K562 (cell line): ENCODE data around the gene NXT1. TPM values are rescaled to one million over a fixed set of nuclear protein-coding genes. Genes with fewer than 3 reads are reported as not detected.

Experiments used
- CBFB ChIP-seq: sonication (generic); formaldehyde crosslinking; IDR thresholded peaks from 2 replicates; pipeline ENCODE4 v1.4.0; 2020; ENCODE audit warnings: mild to moderate bottlenecking, missing genetic modification reagents
- HDAC8 ChIP-seq: fragments of 450-650 bp; IDR thresholded peaks from 2 replicates; pipeline ENCODE4 v1.6.1; 2016; ENCODE audit warnings: mild to moderate bottlenecking, missing genetic modification characterization, moderate library complexity, missing compliant biosample characterization
- HMGN3 ChIP-seq: IDR thresholded peaks from 2 replicates; pipeline ENCODE4 v1.6.1; 2011; ENCODE audit warnings: borderline replicate concordance, low read depth, mild to moderate bottlenecking, mixed read lengths, low read length; ENCODE audit not compliant: insufficient read length; ENCODE audit errors: extremely low read depth
- HNRNPH1 ChIP-seq: fragments of 200-400 bp; formaldehyde crosslinking; optimal IDR thresholded peaks from 2 replicates; pipeline ENCODE3; 2017; ENCODE audit warnings: low read depth, mild to moderate bottlenecking, low read length, moderate library complexity
- JUN ChIP-seq, 2 experiments: sonication (generic) in 1 of 2; formaldehyde crosslinking in 1 of 2; IDR thresholded peaks; 2 replicates each; pipeline versions ENCODE4 v1.6.1 to v1.8.0; 2012 to 2022; ENCODE audit warnings: borderline replicate concordance in 2 of 2, mild to moderate bottlenecking in 2 of 2, improper control_type of control experiment in 1 of 2, low read depth in 1 of 2, low read length in 1 of 2, missing genetic modification reagents in 1 of 2
- POLR2G ChIP-seq: fragments of 200-400 bp; formaldehyde crosslinking; IDR thresholded peaks from 2 replicates; pipeline ENCODE4 v1.6.1; 2017; ENCODE audit warnings: low read depth, mild to moderate bottlenecking, antibody characterized with exemption, low read length, moderate library complexity
- SREBF2 ChIP-seq: sonication (generic); formaldehyde crosslinking; IDR thresholded peaks from 2 replicates; pipeline ENCODE4 v1.4.0; 2020; ENCODE audit warnings: mild to moderate bottlenecking, missing genetic modification reagents
- SRSF1 ChIP-seq: fragments of 200-400 bp; formaldehyde crosslinking; IDR thresholded peaks from 2 replicates; pipeline ENCODE4 v1.6.1; 2017; ENCODE audit warnings: mild to moderate bottlenecking, low read depth, low read length, moderate library complexity
- YY1 ChIP-seq, 3 experiments: IDR thresholded peaks; 2 replicates each; pipeline ENCODE4 v1.6.1; 2011; ENCODE audit warnings: low read length in 2 of 3, mild to moderate bottlenecking in 2 of 3, moderate library complexity in 2 of 3, borderline replicate concordance in 1 of 3, control low read depth in 1 of 3, low read depth in 1 of 3; ENCODE audit not compliant: insufficient read depth in 3 of 3, insufficient replicate concordance in 2 of 3, control insufficient read depth in 1 of 3, insufficient read length in 1 of 3; ENCODE audit errors: extremely low read depth in 1 of 3
- ZNF551 ChIP-seq: fragments of 250-450 bp; sonication (Bioruptor Pico); IDR thresholded peaks from 2 replicates; pipeline ENCODE4 v1.5.0; 2021; ENCODE audit warnings: mild to moderate bottlenecking, moderate library complexity
- polyA plus RNA-seq, 8 experiments: library from polyadenylated mRNA; depleted of rRNA in 4 of 8; stranded (reverse) in 5 of 8; unstranded in 3 of 8; fragments of >200 nt; fragmentation: Nextera tagmentation in 2 of 8; fragmentation: Illumina TruSeq in 1 of 8; extraction: Ambion mirVana in 2 of 8; extraction: Trizol in 1 of 8; gene quantifications; 2 replicates each; pipeline versions ENCODE4 v1.2.1 to v1.2.3, GENCODE V29; 2011 to 2014; ENCODE audit warnings: inconsistent platforms in 1 of 8, missing spikeins in 1 of 8
- total RNA-seq, 7 experiments: library from RNA; depleted of rRNA in 6 of 7; stranded (reverse); fragments of >200 nt in 6 of 7; fragmentation: Illumina TruSeq in 2 of 7; extraction: Trizol in 2 of 7; gene quantifications; 2 replicates each; pipeline versions ENCODE4 v1.2.1 to v1.2.3, GENCODE V29; 2011 to 2021; ENCODE audit warnings: low replicate concordance in 1 of 7
- TF ChIP-seq, protein P1 (sequence below): sonication (generic); formaldehyde crosslinking; IDR thresholded peaks from 2 replicates; pipeline ENCODE4 v1.8.1; 2023; ENCODE audit warnings: missing genetic modification reagents, mild to moderate bottlenecking, borderline replicate concordance
- TF ChIP-seq, protein P2 (sequence below): sonication (generic); formaldehyde crosslinking; IDR thresholded peaks from 2 replicates; pipeline ENCODE4 v1.9.0; 2022; ENCODE audit warnings: mild to moderate bottlenecking, missing genetic modification reagents
- TF ChIP-seq, protein P3 (sequence below): fragments of 250-450 bp; sonication (Bioruptor Pico); IDR thresholded peaks from 2 replicates; pipeline ENCODE4 v1.5.0; 2020; ENCODE audit warnings: mild to moderate bottlenecking
- TF ChIP-seq, protein P4 (sequence below): IDR thresholded peaks from 2 replicates; pipeline ENCODE4 v1.6.1; 2011; ENCODE audit warnings: borderline replicate concordance, low read depth, mild to moderate bottlenecking, moderate library complexity, low read length; ENCODE audit not compliant: insufficient read depth, poor library complexity, severe bottlenecking
- TF ChIP-seq, protein P5 (sequence below): sonication (generic); IDR thresholded peaks from 2 replicates; pipeline ENCODE4 v1.6.1; 2016

NXT1 gene
- total and polyA plus RNA-seq, 9 of the 15 experiments (the other 6 are each of a cell fraction or from before 2014, with no cell fraction given) = 7.7 to 50.9 (median 35.6) TPM

DNA sequence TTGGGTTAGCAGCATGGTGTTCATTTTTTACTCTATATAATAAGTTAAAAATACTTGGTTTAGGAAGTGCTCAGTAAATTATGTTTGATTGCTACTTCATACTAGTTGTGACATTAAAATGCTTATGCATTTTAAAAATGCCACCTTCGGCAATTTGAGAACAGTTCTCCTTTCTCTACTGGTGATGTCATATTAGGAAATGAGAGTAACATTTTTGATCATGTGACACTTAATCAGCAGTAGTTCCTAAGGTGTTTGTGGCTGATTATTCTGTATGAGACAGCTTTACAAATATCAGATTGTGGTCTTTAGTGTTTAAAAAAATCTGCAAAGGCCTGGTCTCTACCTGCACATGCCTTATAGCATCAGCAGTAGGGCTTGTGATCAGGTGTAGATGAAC lies 15.8 kb downstream of the NXT1 start (continued):
- TF ChIP-seq, protein P1, sequence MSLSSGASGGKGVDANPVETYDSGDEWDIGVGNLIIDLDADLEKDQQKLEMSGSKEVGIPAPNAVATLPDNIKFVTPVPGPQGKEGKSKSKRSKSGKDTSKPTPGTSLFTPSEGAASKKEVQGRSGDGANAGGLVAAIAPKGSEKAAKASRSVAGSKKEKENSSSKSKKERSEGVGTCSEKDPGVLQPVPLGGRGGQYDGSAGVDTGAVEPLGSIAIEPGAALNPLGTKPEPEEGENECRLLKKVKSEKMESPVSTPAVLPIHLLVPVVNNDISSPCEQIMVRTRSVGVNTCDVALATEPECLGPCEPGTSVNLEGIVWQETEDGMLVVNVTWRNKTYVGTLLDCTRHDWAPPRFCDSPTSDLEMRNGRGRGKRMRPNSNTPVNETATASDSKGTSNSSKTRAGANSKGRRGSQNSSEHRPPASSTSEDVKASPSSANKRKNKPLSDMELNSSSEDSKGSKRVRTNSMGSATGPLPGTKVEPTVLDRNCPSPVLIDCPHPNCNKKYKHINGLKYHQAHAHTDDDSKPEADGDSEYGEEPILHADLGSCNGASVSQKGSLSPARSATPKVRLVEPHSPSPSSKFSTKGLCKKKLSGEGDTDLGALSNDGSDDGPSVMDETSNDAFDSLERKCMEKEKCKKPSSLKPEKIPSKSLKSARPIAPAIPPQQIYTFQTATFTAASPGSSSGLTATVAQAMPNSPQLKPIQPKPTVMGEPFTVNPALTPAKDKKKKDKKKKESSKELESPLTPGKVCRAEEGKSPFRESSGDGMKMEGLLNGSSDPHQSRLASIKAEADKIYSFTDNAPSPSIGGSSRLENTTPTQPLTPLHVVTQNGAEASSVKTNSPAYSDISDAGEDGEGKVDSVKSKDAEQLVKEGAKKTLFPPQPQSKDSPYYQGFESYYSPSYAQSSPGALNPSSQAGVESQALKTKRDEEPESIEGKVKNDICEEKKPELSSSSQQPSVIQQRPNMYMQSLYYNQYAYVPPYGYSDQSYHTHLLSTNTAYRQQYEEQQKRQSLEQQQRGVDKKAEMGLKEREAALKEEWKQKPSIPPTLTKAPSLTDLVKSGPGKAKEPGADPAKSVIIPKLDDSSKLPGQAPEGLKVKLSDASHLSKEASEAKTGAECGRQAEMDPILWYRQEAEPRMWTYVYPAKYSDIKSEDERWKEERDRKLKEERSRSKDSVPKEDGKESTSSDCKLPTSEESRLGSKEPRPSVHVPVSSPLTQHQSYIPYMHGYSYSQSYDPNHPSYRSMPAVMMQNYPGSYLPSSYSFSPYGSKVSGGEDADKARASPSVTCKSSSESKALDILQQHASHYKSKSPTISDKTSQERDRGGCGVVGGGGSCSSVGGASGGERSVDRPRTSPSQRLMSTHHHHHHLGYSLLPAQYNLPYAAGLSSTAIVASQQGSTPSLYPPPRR (CRISPR knock-in tag) = no peak
- TF ChIP-seq SREBF2 (CRISPR knock-in tag) = no peak
- TF ChIP-seq CBFB (CRISPR knock-in tag) = no peak
- no peak for TF ChIP-seq HMGN3
- TF ChIP-seq, protein P2, sequence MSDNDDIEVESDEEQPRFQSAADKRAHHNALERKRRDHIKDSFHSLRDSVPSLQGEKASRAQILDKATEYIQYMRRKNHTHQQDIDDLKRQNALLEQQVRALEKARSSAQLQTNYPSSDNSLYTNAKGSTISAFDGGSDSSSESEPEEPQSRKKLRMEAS (CRISPR knock-in tag) = no peak
- no peak for TF ChIP-seq SRSF1
- TF ChIP-seq, protein P3, sequence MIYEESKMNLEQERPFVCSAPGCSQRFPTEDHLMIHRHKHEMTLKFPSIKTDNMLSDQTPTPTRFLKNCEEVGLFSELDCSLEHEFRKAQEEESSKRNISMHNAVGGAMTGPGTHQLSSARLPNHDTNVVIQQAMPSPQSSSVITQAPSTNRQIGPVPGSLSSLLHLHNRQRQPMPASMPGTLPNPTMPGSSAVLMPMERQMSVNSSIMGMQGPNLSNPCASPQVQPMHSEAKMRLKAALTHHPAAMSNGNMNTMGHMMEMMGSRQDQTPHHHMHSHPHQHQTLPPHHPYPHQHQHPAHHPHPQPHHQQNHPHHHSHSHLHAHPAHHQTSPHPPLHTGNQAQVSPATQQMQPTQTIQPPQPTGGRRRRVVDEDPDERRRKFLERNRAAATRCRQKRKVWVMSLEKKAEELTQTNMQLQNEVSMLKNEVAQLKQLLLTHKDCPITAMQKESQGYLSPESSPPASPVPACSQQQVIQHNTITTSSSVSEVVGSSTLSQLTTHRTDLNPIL (CRISPR knock-in tag) = no peak
- TF ChIP-seq, protein P4, sequence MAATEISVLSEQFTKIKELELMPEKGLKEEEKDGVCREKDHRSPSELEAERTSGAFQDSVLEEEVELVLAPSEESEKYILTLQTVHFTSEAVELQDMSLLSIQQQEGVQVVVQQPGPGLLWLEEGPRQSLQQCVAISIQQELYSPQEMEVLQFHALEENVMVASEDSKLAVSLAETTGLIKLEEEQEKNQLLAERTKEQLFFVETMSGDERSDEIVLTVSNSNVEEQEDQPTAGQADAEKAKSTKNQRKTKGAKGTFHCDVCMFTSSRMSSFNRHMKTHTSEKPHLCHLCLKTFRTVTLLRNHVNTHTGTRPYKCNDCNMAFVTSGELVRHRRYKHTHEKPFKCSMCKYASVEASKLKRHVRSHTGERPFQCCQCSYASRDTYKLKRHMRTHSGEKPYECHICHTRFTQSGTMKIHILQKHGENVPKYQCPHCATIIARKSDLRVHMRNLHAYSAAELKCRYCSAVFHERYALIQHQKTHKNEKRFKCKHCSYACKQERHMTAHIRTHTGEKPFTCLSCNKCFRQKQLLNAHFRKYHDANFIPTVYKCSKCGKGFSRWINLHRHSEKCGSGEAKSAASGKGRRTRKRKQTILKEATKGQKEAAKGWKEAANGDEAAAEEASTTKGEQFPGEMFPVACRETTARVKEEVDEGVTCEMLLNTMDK = no peak
- TF ChIP-seq YY1 (IDR thresholded peaks at IDR 0.05; ENCODE audit: borderline replicate concordance in 1 of 3, control insufficient read depth in 1 of 3, extremely low read depth in 1 of 3, insufficient read depth in 3 of 3, insufficient read length in 1 of 3, insufficient replicate concordance in 2 of 3, low read depth in 1 of 3, low read length in 2 of 3) = no peak
- TF ChIP-seq JUN (IDR thresholded peaks at IDR 0.05; ENCODE audit: borderline replicate concordance, low read depth, low read length) = peak; percentile 44; the same call in 1 of the 2 replicates
- TF ChIP-seq JUN (CRISPR knock-in tag; IDR thresholded peaks at IDR 0.05; ENCODE audit: borderline replicate concordance) = no peak
- TF ChIP-seq POLR2G = no peak
- TF ChIP-seq ZNF551 (CRISPR knock-in tag) = no peak
- TF ChIP-seq, protein P5, sequence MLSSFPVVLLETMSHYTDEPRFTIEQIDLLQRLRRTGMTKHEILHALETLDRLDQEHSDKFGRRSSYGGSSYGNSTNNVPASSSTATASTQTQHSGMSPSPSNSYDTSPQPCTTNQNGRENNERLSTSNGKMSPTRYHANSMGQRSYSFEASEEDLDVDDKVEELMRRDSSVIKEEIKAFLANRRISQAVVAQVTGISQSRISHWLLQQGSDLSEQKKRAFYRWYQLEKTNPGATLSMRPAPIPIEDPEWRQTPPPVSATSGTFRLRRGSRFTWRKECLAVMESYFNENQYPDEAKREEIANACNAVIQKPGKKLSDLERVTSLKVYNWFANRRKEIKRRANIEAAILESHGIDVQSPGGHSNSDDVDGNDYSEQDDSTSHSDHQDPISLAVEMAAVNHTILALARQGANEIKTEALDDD = no peak
- no peak for TF ChIP-seq HDAC8 (tag)
- TF ChIP-seq HNRNPH1 = no peak
